GM19193 (cell line): Measurements from ENCODE around the gene RPL38.

ENCODE experiments used
- POLR2A ChIP-seq: IDR thresholded peaks from 4 replicates; pipeline ENCODE4 v1.6.1; 2011; ENCODE audit not compliant: insufficient read depth, insufficient read length; ENCODE audit errors: extremely low read depth

Gene RPL38

GRCh38 chr17:74227271-74228080 is 24.0 kb downstream of the RPL38 start:
- no peak for TF ChIP-seq POLR2A

GRCh38 chr17:74228306-74228978 is 25.0 kb downstream of the RPL38 start:
- no peak for TF ChIP-seq POLR2A

GRCh38 chr17:74230896-74231295 is 27.4 kb downstream of the RPL38 start:
- no peak for TF ChIP-seq POLR2A

GRCh38 chr17:74231928-74232907 is 28.7 kb downstream of the RPL38 start:
- no peak for TF ChIP-seq POLR2A

GRCh38 chr17:74233937-74234336 is 30.5 kb downstream of the RPL38 start:
- TF ChIP-seq POLR2A, result no peak

- TF ChIP-seq POLR2A, result no peak
Measured at GRCh38 chr17:74234486-74234885, 31.0 kb downstream of the RPL38 start.

- TF ChIP-seq POLR2A, result no peak
Measured at GRCh38 chr17:74235040-74235581, 31.6 kb downstream of the RPL38 start.

GRCh38 chr17:74235911-74236371 is 32.5 kb downstream of the RPL38 start:
- TF ChIP-seq POLR2A, result no peak

GRCh38 chr17:74237321-74237720 is 33.8 kb downstream of the RPL38 start:
- TF ChIP-seq POLR2A, result no peak

GRCh38 chr17:74239172-74239571 is 35.7 kb downstream of the RPL38 start:
- no peak for TF ChIP-seq POLR2A

- no peak for TF ChIP-seq POLR2A
Measured at GRCh38 chr17:74240618-74241205, 37.2 kb downstream of the RPL38 start.

- TF ChIP-seq POLR2A, result no peak
Measured at GRCh38 chr17:74241431-74241830, 38.0 kb downstream of the RPL38 start.

- no peak for TF ChIP-seq POLR2A
Measured at GRCh38 chr17:74241847-74242246, 38.4 kb downstream of the RPL38 start.
